ENCODE data around the gene ARHGAP10.

DNA sequence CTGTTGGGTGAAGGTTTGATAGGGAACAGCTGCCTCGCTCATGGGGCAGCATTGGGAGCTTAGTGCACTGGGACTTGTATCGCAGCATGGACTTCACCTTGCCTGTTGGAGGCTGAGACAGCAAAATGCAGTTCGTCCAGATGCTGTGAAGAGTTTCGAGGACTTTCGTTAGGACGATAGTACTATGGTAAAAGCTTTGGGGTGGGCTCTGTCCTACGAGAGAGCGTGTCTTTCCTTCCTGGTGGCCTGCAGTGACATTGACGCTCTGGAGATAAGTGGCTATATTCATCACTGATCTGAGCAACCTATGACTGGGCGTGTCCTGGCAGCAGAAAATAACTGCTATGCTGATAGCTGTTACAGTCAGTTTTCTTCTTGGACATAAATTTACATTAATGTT lies 44.8 kb downstream of the ARHGAP10 start:
- TF ChIP-seq CTCF (conservative IDR thresholded peaks at IDR 0.05; ENCODE audit: low read depth, low read length) (no peak), EZH2 (IDR thresholded peaks at IDR 0.05; ENCODE audit: low read length, unreplicated experiment) (no peak)
